Measurements from ENCODE around the gene DYNC2I2.
A peak's percentile ranks its signal among the peaks of the same experiment; 100 is the strongest.
"Not testable (repeated sequence)": the region's sequence is repeated elsewhere in the genome, so short reads cannot be mapped to it uniquely, and the experiment has no call there.

DYNC2I2 gene

GRCh38 chr9:128656416-128657343, at the start of gene DYNC2I2:
Gene DYNC2I2, minus strand, starts transcription at chr9:128656847. Its CDS starts 121 bp downstream, at chr9:128656726.
- DNase-seq, result peak in 1 of 2 experiments; percentile 72

GRCh38 chr9:128706045-128706444, 49.4 kb upstream of the DYNC2I2 start:
- no peak for DNase-seq

GRCh38 chr9:128705051-128705965, 48.7 kb upstream of the DYNC2I2 start:
- no peak for DNase-seq

GRCh38 chr9:128704356-128704670, 47.7 kb upstream of the DYNC2I2 start:
- DNase-seq, result no peak

- no peak for DNase-seq
These were observed 47.1 kb upstream of the DYNC2I2 start for GRCh38 chr9:128703616-128704355.

- no peak for DNase-seq
These were observed 46.4 kb upstream of the DYNC2I2 start for GRCh38 chr9:128702949-128703615.

- DNase-seq, result peak in 1 of 2 experiments; percentile 20
These were observed 45.9 kb upstream of the DYNC2I2 start, which contains the start of gene PKN3 for GRCh38 chr9:128702445-128702948. Gene PKN3, plus strand, starts transcription at chr9:128702503. Its CDS starts 413 bp downstream, at chr9:128702916.

GRCh38 chr9:128701227-128701854, 44.7 kb upstream of the DYNC2I2 start:
- DNase-seq, result no peak

- DNase-seq, result not testable (repeated sequence)
These were observed 42.6 kb upstream of the DYNC2I2 start for GRCh38 chr9:128699096-128699795.

GRCh38 chr9:128696923-128697707, 40.5 kb upstream of the DYNC2I2 start:
- no peak for DNase-seq

- no peak for DNase-seq
These were observed 37.7 kb upstream of the DYNC2I2 start for GRCh38 chr9:128694344-128694743.

- not testable (repeated sequence) for DNase-seq
These were observed 37.1 kb upstream of the DYNC2I2 start for GRCh38 chr9:128693738-128694137.

- DNase-seq, result no peak
These were observed 34.0 kb upstream of the DYNC2I2 start for GRCh38 chr9:128690684-128691034.

GRCh38 chr9:128689820-128690683, 33.4 kb upstream of the DYNC2I2 start:
- no peak for DNase-seq

GRCh38 chr9:128689293-128689774, 32.7 kb upstream of the DYNC2I2 start:
- DNase-seq, result no peak

GRCh38 chr9:128688501-128689292, 32.0 kb upstream of the DYNC2I2 start, which contains the start of gene SET:
Gene SET, plus strand, starts transcription at chr9:128689222. Its CDS starts 361 bp downstream, at chr9:128689583.
- peak; percentile 25 to 58 for DNase-seq

GRCh38 chr9:128687453-128687852, 30.8 kb upstream of the DYNC2I2 start:
- DNase-seq, result no peak
